Ishikawa (cell line): ENCODE results near the gene RRAS2.
A peak's percentile ranks its signal among the peaks of the same experiment; 100 is the strongest.

Source experiments
- CEBPB ChIP-seq: IDR thresholded peaks from 2 replicates; pipeline ENCODE4 v1.6.1; 2012
- CREB1 ChIP-seq: IDR thresholded peaks from 2 replicates; pipeline ENCODE4 v1.6.1; 2012; ENCODE audit warnings: low read depth
- EGR1 ChIP-seq: IDR thresholded peaks from 2 replicates; pipeline ENCODE4 v1.6.1; 2012
- EP300 ChIP-seq: IDR thresholded peaks from 2 replicates; pipeline ENCODE4 v1.6.1; 2012; ENCODE audit warnings: borderline replicate concordance
- FOXM1 ChIP-seq: IDR thresholded peaks from 2 replicates; pipeline ENCODE4 v1.6.1; 2012; ENCODE audit warnings: low read depth, borderline replicate concordance
- NFIC ChIP-seq: IDR thresholded peaks from 2 replicates; pipeline ENCODE4 v1.6.1; 2012
- RAD21 ChIP-seq: IDR thresholded peaks from 2 replicates; pipeline ENCODE4 v1.6.1; 2012; ENCODE audit warnings: low read depth
- TAF1 ChIP-seq: IDR thresholded peaks from 2 replicates; pipeline ENCODE4 v1.6.1; 2012; ENCODE audit warnings: low read depth, mild to moderate bottlenecking
- TCF12 ChIP-seq: IDR thresholded peaks from 2 replicates; pipeline ENCODE4 v1.6.1; 2012; ENCODE audit warnings: low read depth
- TEAD4 ChIP-seq: IDR thresholded peaks from 2 replicates; pipeline ENCODE4 v1.6.1; 2012
- YY1 ChIP-seq: IDR thresholded peaks from 2 replicates; pipeline ENCODE4 v1.6.1; 2012; ENCODE audit warnings: low read depth
- ZBTB7A ChIP-seq: IDR thresholded peaks from 2 replicates; pipeline ENCODE4 v1.6.1; 2012; ENCODE audit warnings: low read depth
- TF ChIP-seq, protein P1 (sequence below): IDR thresholded peaks from 2 replicates; pipeline ENCODE4 v1.6.1; 2012
- TF ChIP-seq, protein P2 (sequence below): IDR thresholded peaks from 2 replicates; pipeline ENCODE4 v1.6.1; 2012
- TF ChIP-seq, protein P3 (sequence below): IDR thresholded peaks from 2 replicates; pipeline ENCODE4 v1.6.1; 2012; ENCODE audit warnings: low read depth, mild to moderate bottlenecking

The RRAS2 gene

DNA sequence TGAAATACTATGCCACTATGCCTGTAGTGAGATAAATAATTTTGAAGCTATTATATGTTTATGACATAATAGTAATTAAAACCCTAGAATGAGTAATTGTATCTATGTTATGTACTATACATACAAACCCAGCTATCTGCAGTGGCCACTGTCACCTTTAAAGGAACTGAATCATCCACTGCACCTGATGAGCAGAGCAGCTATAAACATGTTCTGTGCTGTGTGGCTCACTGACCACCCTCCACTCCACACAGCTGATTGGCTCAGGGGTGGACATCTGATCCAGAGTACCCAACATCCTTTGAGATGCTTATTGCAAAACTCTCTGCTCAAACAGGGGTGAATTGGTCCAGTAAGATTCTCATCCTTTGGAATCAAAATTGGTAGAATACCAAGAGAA is 19.2 kb upstream of the RRAS2 start:
- TF ChIP-seq TAF1 = no peak
- no peak for TF ChIP-seq CREB1
- no peak for TF ChIP-seq EP300
- no peak for TF ChIP-seq NFIC
- TF ChIP-seq TEAD4 = no peak
- no peak for TF ChIP-seq RAD21
- TF ChIP-seq, protein P1, sequence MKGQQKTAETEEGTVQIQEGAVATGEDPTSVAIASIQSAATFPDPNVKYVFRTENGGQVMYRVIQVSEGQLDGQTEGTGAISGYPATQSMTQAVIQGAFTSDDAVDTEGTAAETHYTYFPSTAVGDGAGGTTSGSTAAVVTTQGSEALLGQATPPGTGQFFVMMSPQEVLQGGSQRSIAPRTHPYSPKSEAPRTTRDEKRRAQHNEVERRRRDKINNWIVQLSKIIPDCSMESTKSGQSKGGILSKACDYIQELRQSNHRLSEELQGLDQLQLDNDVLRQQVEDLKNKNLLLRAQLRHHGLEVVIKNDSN = peak; percentile 48; the same call in 1 of the 2 replicates
- TF ChIP-seq, protein P2, sequence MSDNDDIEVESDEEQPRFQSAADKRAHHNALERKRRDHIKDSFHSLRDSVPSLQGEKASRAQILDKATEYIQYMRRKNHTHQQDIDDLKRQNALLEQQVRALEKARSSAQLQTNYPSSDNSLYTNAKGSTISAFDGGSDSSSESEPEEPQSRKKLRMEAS = no peak
- TF ChIP-seq, protein P3, sequence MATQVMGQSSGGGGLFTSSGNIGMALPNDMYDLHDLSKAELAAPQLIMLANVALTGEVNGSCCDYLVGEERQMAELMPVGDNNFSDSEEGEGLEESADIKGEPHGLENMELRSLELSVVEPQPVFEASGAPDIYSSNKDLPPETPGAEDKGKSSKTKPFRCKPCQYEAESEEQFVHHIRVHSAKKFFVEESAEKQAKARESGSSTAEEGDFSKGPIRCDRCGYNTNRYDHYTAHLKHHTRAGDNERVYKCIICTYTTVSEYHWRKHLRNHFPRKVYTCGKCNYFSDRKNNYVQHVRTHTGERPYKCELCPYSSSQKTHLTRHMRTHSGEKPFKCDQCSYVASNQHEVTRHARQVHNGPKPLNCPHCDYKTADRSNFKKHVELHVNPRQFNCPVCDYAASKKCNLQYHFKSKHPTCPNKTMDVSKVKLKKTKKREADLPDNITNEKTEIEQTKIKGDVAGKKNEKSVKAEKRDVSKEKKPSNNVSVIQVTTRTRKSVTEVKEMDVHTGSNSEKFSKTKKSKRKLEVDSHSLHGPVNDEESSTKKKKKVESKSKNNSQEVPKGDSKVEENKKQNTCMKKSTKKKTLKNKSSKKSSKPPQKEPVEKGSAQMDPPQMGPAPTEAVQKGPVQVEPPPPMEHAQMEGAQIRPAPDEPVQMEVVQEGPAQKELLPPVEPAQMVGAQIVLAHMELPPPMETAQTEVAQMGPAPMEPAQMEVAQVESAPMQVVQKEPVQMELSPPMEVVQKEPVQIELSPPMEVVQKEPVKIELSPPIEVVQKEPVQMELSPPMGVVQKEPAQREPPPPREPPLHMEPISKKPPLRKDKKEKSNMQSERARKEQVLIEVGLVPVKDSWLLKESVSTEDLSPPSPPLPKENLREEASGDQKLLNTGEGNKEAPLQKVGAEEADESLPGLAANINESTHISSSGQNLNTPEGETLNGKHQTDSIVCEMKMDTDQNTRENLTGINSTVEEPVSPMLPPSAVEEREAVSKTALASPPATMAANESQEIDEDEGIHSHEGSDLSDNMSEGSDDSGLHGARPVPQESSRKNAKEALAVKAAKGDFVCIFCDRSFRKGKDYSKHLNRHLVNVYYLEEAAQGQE = no peak
- TF ChIP-seq CEBPB = 0 out of 2 replicates have a peak, but pooled peaks have one; percentile 15

DNA sequence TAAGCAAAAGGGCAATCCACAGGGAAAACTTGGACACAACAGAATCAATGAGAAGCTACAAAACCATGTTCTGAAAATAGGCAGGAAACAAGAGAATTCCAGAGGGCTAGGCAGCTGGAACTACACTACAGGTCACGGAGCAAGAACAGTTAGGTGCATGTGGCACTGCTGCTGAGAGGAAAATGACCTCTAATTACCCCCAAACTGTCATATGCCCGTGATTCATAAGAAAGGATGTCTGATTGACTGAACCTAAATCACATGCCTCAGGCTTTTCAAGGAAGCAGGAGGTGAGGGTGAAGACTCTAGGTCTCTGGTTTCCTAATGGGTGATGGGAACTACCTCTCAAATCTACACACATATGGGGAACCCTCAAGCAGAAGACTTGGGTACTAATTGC is 17.9 kb upstream of the RRAS2 start:
- peak; percentile 72; the same call in 1 of the 2 replicates for TF ChIP-seq EP300
- TF ChIP-seq, protein P1 = peak; percentile 6; the same call in 1 of the 2 replicates
- no peak for TF ChIP-seq CEBPB
- TF ChIP-seq CREB1 = no peak
- peak; percentile 62; the same call in 1 of the 2 replicates for TF ChIP-seq TCF12
- TF ChIP-seq, protein P2 = no peak
- no peak for TF ChIP-seq NFIC
- no peak for TF ChIP-seq RAD21
- TF ChIP-seq, protein P3 = no peak
- no peak for TF ChIP-seq TAF1
- TF ChIP-seq ZBTB7A = no peak
- TF ChIP-seq TEAD4 = peak; percentile 55; the same call in 1 of the 2 replicates
- no peak for TF ChIP-seq FOXM1
- TF ChIP-seq YY1 = no peak
- no peak for TF ChIP-seq EGR1

DNA sequence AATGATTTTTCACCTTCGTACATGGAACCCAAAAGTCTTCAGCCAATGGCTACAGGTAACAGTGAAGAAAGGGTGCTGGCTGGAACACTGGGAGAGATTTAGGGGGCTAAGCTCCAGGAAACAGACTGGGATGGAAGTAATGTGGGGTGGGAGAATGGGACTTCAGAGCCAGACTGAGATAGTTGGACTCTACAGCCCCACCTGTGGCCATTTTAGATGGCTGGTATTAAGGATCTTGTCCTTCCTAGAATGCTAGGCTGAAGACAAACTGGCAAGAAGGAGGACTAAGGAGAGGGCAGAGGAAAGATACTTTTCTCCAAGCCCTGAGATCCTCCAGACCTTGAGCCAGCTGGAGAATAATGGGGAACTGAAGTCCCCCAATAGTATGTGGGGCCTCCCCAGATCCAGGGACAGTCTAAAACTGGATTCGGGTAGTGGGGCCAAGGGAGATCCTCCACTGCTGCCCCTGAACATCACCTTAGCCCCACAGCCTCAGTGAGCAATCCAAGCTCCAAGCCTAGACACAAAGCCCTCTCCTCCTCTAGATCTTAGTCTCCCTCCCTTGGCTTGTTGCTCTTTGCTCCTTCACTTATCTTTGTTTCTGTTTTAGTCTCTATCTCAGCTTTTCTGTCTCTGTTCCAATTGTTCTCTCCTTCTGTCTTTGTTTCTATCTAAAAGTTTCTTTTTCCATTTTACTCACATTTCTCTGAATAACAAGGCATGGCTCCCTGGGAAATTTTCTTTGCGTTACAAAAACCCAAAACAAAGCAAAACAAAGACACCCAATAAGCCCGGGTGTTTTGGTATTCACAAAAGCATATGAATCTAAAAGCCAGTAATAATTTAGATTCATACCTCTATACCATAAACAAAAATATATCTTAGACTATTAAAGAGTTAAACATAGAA is 16.2 kb upstream of the RRAS2 start:
- TF ChIP-seq, protein P3 = no peak
- TF ChIP-seq EGR1 (no peak), EP300 (no peak), CEBPB (no peak), TAF1 (no peak), TCF12 (no peak), FOXM1 (no peak), NFIC (no peak), RAD21 (no peak), CREB1 (no peak), YY1 (no peak), TEAD4 (no peak), ZBTB7A (no peak)
- TF ChIP-seq, protein P2 = no peak
- TF ChIP-seq, protein P1 = no peak
